AG04450 (cell line): ENCODE measurements around the gene C5. TPM values are rescaled to one million over a fixed set of nuclear protein-coding genes. Genes with fewer than 3 reads are reported as not detected.

Experiments used
- CTCF ChIA-PET: fragments of 300-600, 350-600 bp; formaldehyde crosslinking; extraction: SDS; loops from one replicate; lab custom pipeline; 2022; ENCODE audit warnings: antibody characterized with exemption, inconsistent platforms; lab: Charles Lee
- POLR2A ChIA-PET: fragments of 350-600 bp; formaldehyde crosslinking; extraction: SDS; loops from one replicate; lab custom pipeline; 2021; ENCODE audit warnings: antibody characterized with exemption, inconsistent platforms; lab: Yijun Ruan, JAX
- DNase-seq: peaks from one replicate; pipeline ENCODE4 v3.0.0-alpha.2; 2011; ENCODE audit warnings: low read depth, low spot score
- H3K27ac ChIP-seq: one replicate; pipeline ENCODE4 v1.5.1; 2012; ENCODE audit warnings: low read depth, low read length, control low read depth
- H3K27me3 ChIP-seq: one replicate; pipeline ENCODE4 v1.6.0; 2012; ENCODE audit warnings: low read length; ENCODE audit not compliant: control insufficient read depth, insufficient read depth
- H3K4me3 ChIP-seq: 2 replicates; pipeline ENCODE4 v1.5.1; 2011; ENCODE audit warnings: mild to moderate bottlenecking, low read depth, low read length, control low read depth
- H3K9me3 ChIP-seq: 2 replicates; pipeline ENCODE4 v1.5.1; 2012; ENCODE audit warnings: low read length; ENCODE audit not compliant: control insufficient read depth, insufficient read depth
- CTCF ChIP-seq: IDR thresholded peaks from 2 replicates; pipeline ENCODE4 v1.5.1; 2011; ENCODE audit warnings: low read depth, low read length, control low read depth, inconsistent platforms
- polyA plus RNA-seq: library from polyadenylated mRNA; depleted of rRNA; stranded (reverse); fragments of >200 nt; gene quantifications from 2 replicates; pipeline ENCODE4 v1.2.3, GENCODE V29; 2011

C5 gene
- polyA plus RNA-seq, 1 experiment: 2.2 TPM

DNA sequence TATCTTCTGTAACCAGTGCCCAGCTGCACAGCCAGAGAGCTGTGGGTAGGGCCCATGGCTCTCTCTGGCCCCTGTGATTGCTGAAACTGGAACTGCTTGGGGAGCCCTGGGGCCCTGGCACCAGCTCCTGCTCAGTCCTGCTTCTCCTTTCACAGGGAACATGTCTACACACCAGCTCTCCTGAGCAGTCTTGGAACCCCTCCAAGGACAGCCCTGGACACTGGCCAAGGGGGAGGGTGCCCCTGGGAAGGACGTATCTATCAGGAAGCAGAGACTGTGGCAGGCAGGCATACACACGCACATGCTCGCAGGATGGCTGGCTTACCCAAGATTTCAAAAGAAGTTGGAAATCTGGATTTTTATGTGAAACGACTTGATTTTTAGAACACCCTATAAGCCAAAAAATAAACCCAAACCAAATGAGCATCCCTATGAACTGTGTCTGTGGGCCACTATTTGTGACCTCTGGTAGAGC lies 114.7 kb downstream of the C5 start:
- Histone ChIP-seq H3K4me3 (no peak overlapping the region), H3K27me3 (no peaks in the 10 kb centered on the region), H3K9me3 (no peaks in the 10 kb centered on the region), H3K27ac (peak overlapping the region; percentile 97)
- CTCF ChIA-PET: interaction anchor here (0.6 to 3.0 kb wide), 6 partner anchors 8 to 310 kb away, joined by 3 to 22 read pairs (median 7); no protein-coding TSS in a partner anchor
- POLR2A ChIA-PET: interaction anchor here (1.0 kb wide), 1 partner anchor 49 kb away, joined by 4 read pairs; no protein-coding TSS in a partner anchor
- TF ChIP-seq CTCF: no peak
- DNase-seq: peak; percentile 80

DNA sequence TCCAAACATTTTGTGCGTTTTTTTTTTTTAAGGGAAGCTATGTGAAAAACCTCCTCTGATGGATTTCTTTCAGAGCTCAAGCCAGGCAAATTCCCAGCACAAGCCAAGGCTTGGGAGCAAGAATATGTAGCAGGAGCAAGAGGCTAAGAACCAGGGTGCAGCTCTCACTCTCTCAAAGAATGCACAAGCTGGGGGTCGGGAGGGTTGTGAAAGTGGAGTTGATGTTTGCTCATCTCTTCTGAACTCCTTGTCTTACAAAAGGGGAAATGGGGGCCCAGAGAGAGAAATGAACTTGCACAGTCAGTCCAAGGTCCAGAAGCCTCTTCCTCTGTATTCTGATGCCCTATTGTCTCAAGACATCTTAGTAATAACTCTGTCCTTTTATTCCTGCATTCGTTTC lies 115.8 kb downstream of the C5 start:
- POLR2A ChIA-PET: no interaction called here

GRCh38 chr9:120933310-120934055 lies 116.6 kb downstream of the C5 start:
- POLR2A ChIA-PET: no interaction called here
- CTCF ChIA-PET: interaction anchor here (2.2 kb wide), 1 partner anchor 126 kb away, joined by 10 read pairs; no protein-coding TSS in a partner anchor
- TF ChIP-seq CTCF: no peak

More for the DNA sequence above, 115.8 kb downstream of the C5 start:
- no peak for TF ChIP-seq CTCF
- CTCF ChIA-PET: interaction anchor here (2.2 kb wide), 1 partner anchor 125 kb away, joined by 10 read pairs; no protein-coding TSS in a partner anchor
- no peak overlapping the region for H3K4me3 ChIP-seq
- no peak for DNase-seq
- no peak overlapping the region for H3K27ac ChIP-seq
- H3K9me3 ChIP-seq: no peaks in the 10 kb centered on the region
- no peaks in the 10 kb centered on the region for H3K27me3 ChIP-seq

DNA sequence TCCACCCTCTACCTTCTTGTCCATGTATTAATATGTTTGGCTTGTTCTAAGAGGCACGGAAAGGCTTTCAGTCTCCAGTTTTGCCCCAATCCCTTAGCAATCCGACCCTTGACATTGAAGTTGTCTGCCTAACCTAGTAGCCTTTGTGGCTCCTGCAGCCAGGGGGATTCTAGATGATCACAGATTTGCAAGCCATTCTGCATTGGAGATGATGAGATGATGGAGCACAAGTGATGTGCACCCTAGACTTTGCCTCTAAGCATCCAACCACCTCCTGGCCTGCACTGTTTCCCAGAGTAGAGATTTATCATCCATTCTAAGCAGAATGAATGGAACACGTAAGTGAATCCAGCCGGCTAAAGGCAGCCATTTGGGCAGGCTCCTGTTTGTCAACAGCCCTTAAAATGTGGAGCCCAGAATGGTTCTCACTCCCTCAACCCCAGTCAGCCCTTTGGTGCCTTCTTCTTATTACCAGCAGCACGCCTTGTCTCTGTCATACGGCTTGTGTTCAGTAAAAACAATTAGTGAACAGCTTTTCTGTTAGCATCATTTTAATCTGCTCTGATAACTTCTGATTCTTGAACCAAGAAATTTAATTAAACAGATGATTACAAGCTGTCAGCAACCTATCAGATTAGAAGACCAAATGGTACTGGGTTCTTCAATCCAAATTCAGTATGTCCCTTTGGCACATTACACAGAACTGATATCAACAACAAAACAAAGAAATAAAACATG lies 117.8 kb downstream of the C5 start:
- Histone ChIP-seq H3K9me3 (no peaks in the 10 kb centered on the region), H3K27me3 (no peaks in the 10 kb centered on the region), H3K27ac (peak overlapping the region; percentile 81), H3K4me3 (no peak overlapping the region)
- DNase-seq: no peak
- POLR2A ChIA-PET: no interaction called here
- CTCF ChIA-PET: no interaction called here
- TF ChIP-seq CTCF: no peak

More at GRCh38 chr9:120933310-120934055, 116.6 kb downstream of the C5 start:
- DNase-seq: no peak
- H3K4me3 ChIP-seq: no peak overlapping the region
- no peak overlapping the region for H3K27ac ChIP-seq
- H3K27me3 ChIP-seq: no peaks in the 10 kb centered on the region
- no peaks in the 10 kb centered on the region for H3K9me3 ChIP-seq
